ENCODE results near the gene AK1. TPM values are rescaled to one million over a fixed set of nuclear protein-coding genes. Genes with fewer than 3 reads are reported as not detected.

The AK1 gene
- total RNA-seq, 1 experiment from 2014 or later: 61.1 TPM

DNA sequence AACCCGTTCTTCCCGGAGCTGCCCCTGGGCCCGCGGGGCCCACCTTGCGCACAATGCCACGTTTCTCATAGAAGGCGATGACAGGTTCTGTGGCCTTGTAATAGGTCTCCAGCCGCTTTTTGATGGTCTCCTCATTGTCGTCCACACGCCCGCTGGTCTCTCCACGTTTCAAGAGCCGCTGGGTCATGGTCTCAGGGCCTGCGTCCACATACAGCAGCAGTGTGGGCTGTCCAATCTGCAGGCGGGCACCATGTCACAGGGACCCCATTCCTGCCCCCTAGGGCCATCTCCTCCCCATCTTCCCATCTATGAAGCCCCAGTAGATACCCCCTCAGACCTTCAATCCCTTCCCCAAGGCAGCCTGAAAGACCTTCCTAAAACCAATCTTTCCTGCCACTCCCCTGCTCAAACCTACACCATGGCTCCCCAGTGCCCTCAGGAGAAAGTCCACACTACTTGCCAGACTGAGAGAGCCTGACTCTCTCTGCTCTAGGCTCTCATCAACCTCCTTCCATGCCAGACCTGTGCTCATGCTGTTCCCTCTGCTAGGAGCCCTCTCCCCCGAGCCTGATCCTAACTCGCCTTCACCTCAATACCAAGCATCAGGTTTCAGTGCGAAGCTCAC is 9.1 kb downstream of the AK1 start:
- no peak overlapping the region for H3K4me2 ChIP-seq (ENCODE audit: low read length)
- no peak overlapping the region for H3K9ac ChIP-seq (ENCODE audit: low read length)
- ChIA-PET RAD21 (ENCODE audit: low non-redundant PET in 1 of 2, low total read pairs in 2 of 2, uncharacterized antibody in 2 of 2, unreplicated experiment in 2 of 2) (interaction anchor here in 1 of 2 experiments (0.9 kb wide), 1 partner anchor 53 kb away, joined by 5 read pairs; no protein-coding TSS in a partner anchor), POLR2A (no interaction called here), CTCF (no interaction called here)
- no peak overlapping the region for H3K27ac ChIP-seq (ENCODE audit: low read depth, low read length)
- BruUV-seq (replicated peaks): no TSS peak
- H3K9me2 ChIP-seq (ENCODE audit: insufficient read depth): no peaks in the 10 kb centered on the region
- no peaks in the 10 kb centered on the region for H3K79me2 ChIP-seq (ENCODE audit: insufficient read depth, low read length)
- TF ChIP-seq JUND (IDR thresholded peaks at IDR 0.05) (no peak), YY1 (IDR thresholded peaks at IDR 0.05; ENCODE audit: extremely low read depth, insufficient replicate concordance, low read depth, low read length) (no peak), ELF1 (IDR thresholded peaks at IDR 0.05; ENCODE audit: borderline replicate concordance, low read depth) (no peak), POLR2A (IDR thresholded peaks at IDR 0.05; ENCODE audit: borderline replicate concordance, extremely low read depth, insufficient read depth, insufficient read length) (no peak)
- TF ChIP-seq, protein P1, sequence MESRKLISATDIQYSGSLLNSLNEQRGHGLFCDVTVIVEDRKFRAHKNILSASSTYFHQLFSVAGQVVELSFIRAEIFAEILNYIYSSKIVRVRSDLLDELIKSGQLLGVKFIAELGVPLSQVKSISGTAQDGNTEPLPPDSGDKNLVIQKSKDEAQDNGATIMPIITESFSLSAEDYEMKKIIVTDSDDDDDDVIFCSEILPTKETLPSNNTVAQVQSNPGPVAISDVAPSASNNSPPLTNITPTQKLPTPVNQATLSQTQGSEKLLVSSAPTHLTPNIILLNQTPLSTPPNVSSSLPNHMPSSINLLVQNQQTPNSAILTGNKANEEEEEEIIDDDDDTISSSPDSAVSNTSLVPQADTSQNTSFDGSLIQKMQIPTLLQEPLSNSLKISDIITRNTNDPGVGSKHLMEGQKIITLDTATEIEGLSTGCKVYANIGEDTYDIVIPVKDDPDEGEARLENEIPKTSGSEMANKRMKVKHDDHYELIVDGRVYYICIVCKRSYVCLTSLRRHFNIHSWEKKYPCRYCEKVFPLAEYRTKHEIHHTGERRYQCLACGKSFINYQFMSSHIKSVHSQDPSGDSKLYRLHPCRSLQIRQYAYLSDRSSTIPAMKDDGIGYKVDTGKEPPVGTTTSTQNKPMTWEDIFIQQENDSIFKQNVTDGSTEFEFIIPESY (IDR thresholded peaks at IDR 0.05; ENCODE audit: extremely low read depth, insufficient replicate concordance, low read length): no peak
- TF ChIP-seq, protein P2, sequence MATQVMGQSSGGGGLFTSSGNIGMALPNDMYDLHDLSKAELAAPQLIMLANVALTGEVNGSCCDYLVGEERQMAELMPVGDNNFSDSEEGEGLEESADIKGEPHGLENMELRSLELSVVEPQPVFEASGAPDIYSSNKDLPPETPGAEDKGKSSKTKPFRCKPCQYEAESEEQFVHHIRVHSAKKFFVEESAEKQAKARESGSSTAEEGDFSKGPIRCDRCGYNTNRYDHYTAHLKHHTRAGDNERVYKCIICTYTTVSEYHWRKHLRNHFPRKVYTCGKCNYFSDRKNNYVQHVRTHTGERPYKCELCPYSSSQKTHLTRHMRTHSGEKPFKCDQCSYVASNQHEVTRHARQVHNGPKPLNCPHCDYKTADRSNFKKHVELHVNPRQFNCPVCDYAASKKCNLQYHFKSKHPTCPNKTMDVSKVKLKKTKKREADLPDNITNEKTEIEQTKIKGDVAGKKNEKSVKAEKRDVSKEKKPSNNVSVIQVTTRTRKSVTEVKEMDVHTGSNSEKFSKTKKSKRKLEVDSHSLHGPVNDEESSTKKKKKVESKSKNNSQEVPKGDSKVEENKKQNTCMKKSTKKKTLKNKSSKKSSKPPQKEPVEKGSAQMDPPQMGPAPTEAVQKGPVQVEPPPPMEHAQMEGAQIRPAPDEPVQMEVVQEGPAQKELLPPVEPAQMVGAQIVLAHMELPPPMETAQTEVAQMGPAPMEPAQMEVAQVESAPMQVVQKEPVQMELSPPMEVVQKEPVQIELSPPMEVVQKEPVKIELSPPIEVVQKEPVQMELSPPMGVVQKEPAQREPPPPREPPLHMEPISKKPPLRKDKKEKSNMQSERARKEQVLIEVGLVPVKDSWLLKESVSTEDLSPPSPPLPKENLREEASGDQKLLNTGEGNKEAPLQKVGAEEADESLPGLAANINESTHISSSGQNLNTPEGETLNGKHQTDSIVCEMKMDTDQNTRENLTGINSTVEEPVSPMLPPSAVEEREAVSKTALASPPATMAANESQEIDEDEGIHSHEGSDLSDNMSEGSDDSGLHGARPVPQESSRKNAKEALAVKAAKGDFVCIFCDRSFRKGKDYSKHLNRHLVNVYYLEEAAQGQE (IDR thresholded peaks at IDR 0.05; ENCODE audit: low read depth): no peak
- ATAC-seq (no peak), DNase-seq (ENCODE audit: low read depth, low spot score) (no peak)
- no peak overlapping the region for H3K4me3 ChIP-seq (replicated peaks in 1 of 2; ENCODE audit: low read depth in 1 of 2, low read length in 2 of 2)
- H4K20me1 ChIP-seq (ENCODE audit: insufficient read depth): no peaks in the 10 kb centered on the region
- no peaks in the 10 kb centered on the region for H3K27me3 ChIP-seq (ENCODE audit: insufficient read depth, low read length)
- no peaks in the 10 kb centered on the region for H3K36me3 ChIP-seq (ENCODE audit: control insufficient read depth in 1 of 2, insufficient read depth in 2 of 2, low read length in 2 of 2)
- intact Hi-C loops (cut with micrococcal nuclease): no loop called here
- peaks cover 3 to 10% of the 10 kb centered on the region in 2 experiments; a peak in 3 of 4 replicates for H3K4me1 ChIP-seq (ENCODE audit: control insufficient read depth in 1 of 2, insufficient read depth in 2 of 2, low read length in 2 of 2)
- H2AFZ ChIP-seq (ENCODE audit: low read depth, low read length, poor library complexity, severe bottlenecking): no peak overlapping the region
- H3K9me3 ChIP-seq (ENCODE audit: control insufficient read depth in 1 of 2, insufficient read depth in 1 of 2, low read depth in 1 of 2, low read length in 2 of 2): no peaks in the 10 kb centered on the region
